HepG2 (cell line): ENCODE measurements around the gene KANSL1. TPM values are rescaled to one million over a fixed set of nuclear protein-coding genes. Genes with fewer than 3 reads are reported as not detected.

Experiments used
- AKNA ChIP-seq: sonication (generic); formaldehyde crosslinking; IDR thresholded peaks from 2 replicates; pipeline ENCODE4 v1.4.0; 2020; ENCODE audit warnings: missing genetic modification reagents, borderline replicate concordance
- CTCF ChIP-seq: sonication (generic); formaldehyde crosslinking; IDR thresholded peaks from 2 replicates; pipeline ENCODE4 v1.5.0; 2020; ENCODE audit warnings: mild to moderate bottlenecking, missing genetic modification reagents, moderate library complexity
- GATAD2A ChIP-seq: IDR thresholded peaks from 2 replicates; pipeline ENCODE4 v1.6.1; 2016
- HNF1B ChIP-seq: sonication (generic); formaldehyde crosslinking; IDR thresholded peaks from 2 replicates; pipeline ENCODE4 v1.5.1; 2020; ENCODE audit warnings: mild to moderate bottlenecking, moderate library complexity, missing genetic modification reagents
- KLF16 ChIP-seq, 2 experiments: sonication (generic) in 1 of 2; formaldehyde crosslinking in 1 of 2; IDR thresholded peaks; 2 replicates each; pipeline versions ENCODE4 v1.6.1 to v1.8.0; 2016 to 2023; ENCODE audit warnings: missing genetic modification reagents in 2 of 2, missing compliant biosample characterization in 1 of 2
- MLX ChIP-seq: IDR thresholded peaks from 2 replicates; pipeline ENCODE4 v1.6.1; 2016
- NFE2L1 ChIP-seq: sonication (generic); formaldehyde crosslinking; IDR thresholded peaks from 2 replicates; pipeline ENCODE4 v1.4.0; 2020; ENCODE audit warnings: missing genetic modification reagents, mild to moderate bottlenecking, borderline replicate concordance
- PAWR ChIP-seq: sonication (generic); formaldehyde crosslinking; IDR thresholded peaks from 2 replicates; pipeline ENCODE4 v1.4.0; 2020; ENCODE audit warnings: missing genetic modification reagents, mild to moderate bottlenecking, borderline replicate concordance
- PCBP2 ChIP-seq: fragments of 200-400 bp; formaldehyde crosslinking; optimal IDR thresholded peaks from 2 replicates; pipeline ENCODE3; 2018; ENCODE audit warnings: low read length, low read depth; ENCODE audit not compliant: poor library complexity, severe bottlenecking
- RBM22 ChIP-seq: fragments of 200-400 bp; formaldehyde crosslinking; optimal IDR thresholded peaks from 2 replicates; pipeline ENCODE3; 2017; ENCODE audit warnings: mild to moderate bottlenecking, low read length, moderate library complexity
- RBM39 ChIP-seq: fragments of 200-400 bp; formaldehyde crosslinking; IDR thresholded peaks from one replicate; pipeline ENCODE4 v1.6.1; 2018; ENCODE audit warnings: antibody characterized with exemption, mild to moderate bottlenecking, low read depth, low read length; ENCODE audit not compliant: poor library complexity, severe bottlenecking
- SAP130 ChIP-seq: IDR thresholded peaks from 2 replicates; pipeline ENCODE4 v1.6.1; 2016; ENCODE audit warnings: low read depth
- TBX2 ChIP-seq: sonication (generic); formaldehyde crosslinking; IDR thresholded peaks from 2 replicates; pipeline ENCODE4 v1.5.0; 2020; ENCODE audit warnings: missing genetic modification reagents, mild to moderate bottlenecking, borderline replicate concordance
- YY1 ChIP-seq: IDR thresholded peaks from 2 replicates; pipeline ENCODE4 v1.6.1; 2011; ENCODE audit warnings: low read length, low read depth, moderate library complexity, mild to moderate bottlenecking; ENCODE audit not compliant: insufficient read depth, insufficient replicate concordance
- ZNF354B ChIP-seq: sonication (generic); formaldehyde crosslinking; IDR thresholded peaks from 2 replicates; pipeline ENCODE4 v1.8.0; 2022; ENCODE audit warnings: mild to moderate bottlenecking, missing genetic modification reagents
- ZNF709 ChIP-seq: sonication (generic); formaldehyde crosslinking; IDR thresholded peaks from 2 replicates; pipeline ENCODE4 v1.5.0; 2020; ENCODE audit warnings: mild to moderate bottlenecking, missing genetic modification reagents
- ZNF788 ChIP-seq: sonication (generic); formaldehyde crosslinking; IDR thresholded peaks from 2 replicates; pipeline ENCODE4 v1.5.0; 2020; ENCODE audit warnings: mild to moderate bottlenecking, missing genetic modification reagents, borderline replicate concordance
- ZUFSP ChIP-seq: sonication (generic); formaldehyde crosslinking; IDR thresholded peaks from 2 replicates; pipeline ENCODE4 v1.9.0; 2021; ENCODE audit warnings: missing genetic modification reagents, mild to moderate bottlenecking, borderline replicate concordance
- polyA plus RNA-seq, 8 experiments: library from polyadenylated mRNA; depleted of rRNA in 3 of 8; stranded (reverse) in 7 of 8; unstranded in 1 of 8; fragments of >200 nt; fragmentation: Illumina TruSeq in 4 of 8; extraction: Trizol in 4 of 8; gene quantifications; 2 replicates each; pipeline versions ENCODE4 v1.2.1 to v1.2.3, GENCODE V29; 2011 to 2016; ENCODE audit warnings: low read depth in 4 of 8, missing spikeins in 1 of 8, mixed read lengths in 1 of 8; ENCODE audit not compliant: insufficient read depth in 1 of 8
- total RNA-seq, 5 experiments: library from RNA; depleted of rRNA; stranded (reverse); fragments of >200 nt; fragmentation: Illumina TruSeq; extraction: Trizol; gene quantifications; 2 replicates each; pipeline ENCODE4 v1.2.3, GENCODE V29; 2016; ENCODE audit warnings: low read depth in 1 of 5

The KANSL1 gene
- total and polyA plus RNA-seq, 2 of the 13 experiments (the other 11 are each of a cell fraction or from before 2014, with no cell fraction given) = 24.0 to 59.6 TPM

- TF ChIP-seq ZNF354B (CRISPR knock-in tag) (no peak), HNF1B (CRISPR knock-in tag) (0 out of 2 replicates have a peak, but pooled peaks have one; percentile 36), YY1 (peak; percentile 38), SAP130 (0 out of 2 replicates have a peak, but pooled peaks have one; percentile 39), CTCF (CRISPR knock-in tag) (peak; percentile 78), ZNF709 (CRISPR knock-in tag) (no peak), ZUFSP (no peak), PCBP2 (no peak), KLF16 (CRISPR knock-in tag; IDR thresholded peaks at IDR 0.05) (no peak), RBM39 (no peak), RBM22 (peak; percentile 74), PAWR (CRISPR knock-in tag) (no peak), ZNF788 (CRISPR knock-in tag) (peak; percentile 59; the same call in 1 of the 2 replicates), NFE2L1 (no peak), MLX (CRISPR knock-in tag) (no peak), AKNA (CRISPR knock-in tag) (no peak), TBX2 (0 out of 2 replicates have a peak, but pooled peaks have one; percentile 22), GATAD2A (CRISPR knock-in tag) (0 out of 2 replicates have a peak, but pooled peaks have one; percentile 38)
These were observed 148.8 kb downstream of the KANSL1 start (continued) for GRCh38 chr17:46044286-46044928.
